Endothelial cell of umbilical vein (primary cell): ENCODE data around the gene CYP3A4. TPM values are rescaled to one million over a fixed set of nuclear protein-coding genes. Genes with fewer than 3 reads are reported as not detected.

Experiments
- BruUV-seq: library from RNA; stranded (reverse); fragments of 400-500 nt; replicated peaks from 2 replicates; lab custom pipeline; 2021; lab: Mats Ljungman, UMichigan
- CTCF ChIA-PET: fragments of 300-600, 350-600 bp; sonication (Branson Sonifier 250); formaldehyde crosslinking; loops from one replicate; lab custom pipeline; 2021; ENCODE audit warnings: antibody characterized with exemption, inconsistent platforms; lab: Charles Lee
- POLR2A ChIA-PET: fragments of 300-600, 350-600 bp; sonication (Branson Sonifier 250); formaldehyde crosslinking; loops from one replicate; lab custom pipeline; 2021; ENCODE audit warnings: antibody characterized with exemption, inconsistent platforms; lab: Charles Lee
- DNase-seq: peaks from one replicate; pipeline ENCODE4 v3.0.0-alpha.2; 2011; ENCODE audit warnings: low read depth, low spot score
- FAIRE-seq: peaks from 2 replicates; lab custom pipeline; 2011; peaks lifted over from hg19 to GRCh38; lab: Jason Lieb, UNC
- H2AFZ ChIP-seq: 2 replicates; pipeline ENCODE4 v1.6.0; 2012; ENCODE audit warnings: low read depth, low read length, control low read depth, inconsistent platforms
- H3K27ac ChIP-seq: 2 replicates; pipeline ENCODE4 v1.5.1; 2011; ENCODE audit warnings: low read depth, mild to moderate bottlenecking, control low read depth, low read length, moderate library complexity; ENCODE audit not compliant: insufficient read depth
- H3K27me3 ChIP-seq, 2 experiments: 2 replicates each; pipeline versions ENCODE4 v1.6.0 to v1.6.1; 2011; ENCODE audit warnings: low read length in 2 of 2, mixed read lengths in 1 of 2; ENCODE audit not compliant: control insufficient read depth in 2 of 2, insufficient read depth in 2 of 2
- H3K36me3 ChIP-seq, 2 experiments: 2 replicates in 1 of 2; 3 replicates in 1 of 2; pipeline ENCODE4 v1.5.1; 2011; ENCODE audit warnings: low read length in 2 of 2, mild to moderate bottlenecking in 1 of 2, moderate library complexity in 1 of 2; ENCODE audit not compliant: control insufficient read depth in 2 of 2, insufficient read depth in 2 of 2; ENCODE audit errors: extremely low read depth in 1 of 2
- H3K4me1 ChIP-seq: 3 replicates; pipeline ENCODE4 v1.5.1; 2011; ENCODE audit warnings: mild to moderate bottlenecking, low read length; ENCODE audit not compliant: control insufficient read depth, insufficient read depth; ENCODE audit errors: extremely low read depth
- H3K4me2 ChIP-seq: 2 replicates; pipeline ENCODE4 v1.6.1; 2011; ENCODE audit warnings: low read length, control low read depth, mixed read lengths; ENCODE audit not compliant: insufficient read depth
- H3K4me3 ChIP-seq, 3 experiments: fragments of 200-600 bp in 1 of 3; sonication (generic), shearing (Covaris generic) in 1 of 3; replicated peaks in 1 of 3; 2 replicates each; pipeline ENCODE4 v1.5.1; 2011 to 2016; ENCODE audit warnings: control low read depth in 3 of 3, low read length in 3 of 3, mild to moderate bottlenecking in 2 of 3, inconsistent platforms in 1 of 3, low read depth in 1 of 3, moderate library complexity in 1 of 3; ENCODE audit not compliant: insufficient read depth in 1 of 3
- H3K79me2 ChIP-seq: 2 replicates; pipeline ENCODE4 v1.6.0; 2012; ENCODE audit warnings: low read length, inconsistent platforms; ENCODE audit not compliant: control insufficient read depth, insufficient read depth
- H3K9ac ChIP-seq: replicated peaks from 2 replicates; pipeline ENCODE3; 2011; ENCODE audit warnings: low read length, control low read depth; ENCODE audit not compliant: insufficient read depth; ENCODE audit errors: extremely low read depth
- H3K9me1 ChIP-seq: replicated peaks from 3 replicates; pipeline ENCODE4 v1.6.0; 2011; ENCODE audit warnings: mild to moderate bottlenecking, low read length; ENCODE audit not compliant: control insufficient read depth, insufficient read depth; ENCODE audit errors: extremely low read depth
- H3K9me3 ChIP-seq: replicated peaks from 2 replicates; pipeline ENCODE4 v1.5.1; 2012; ENCODE audit warnings: low read length, inconsistent platforms; ENCODE audit not compliant: control insufficient read depth, insufficient read depth
- H4K20me1 ChIP-seq: replicated peaks from 2 replicates; pipeline ENCODE3; 2011; ENCODE audit warnings: mild to moderate bottlenecking, low read length; ENCODE audit not compliant: control insufficient read depth, insufficient read depth; ENCODE audit errors: extremely low read depth
- CTCF ChIP-seq, 2 donors: IDR thresholded peaks; 1 replicate in 1 of 2; 2 replicates in 1 of 2; pipeline ENCODE4 v1.5.1; 2011; ENCODE audit warnings: low read length in 2 of 2, mild to moderate bottlenecking in 2 of 2, moderate library complexity in 2 of 2, control low read depth in 1 of 2, inconsistent platforms in 1 of 2, low read depth in 1 of 2; ENCODE audit not compliant: insufficient read depth in 1 of 2; ENCODE audit errors: extremely low read depth in 1 of 2
- EZH2 ChIP-seq: IDR thresholded peaks from 2 replicates; pipeline ENCODE4 v1.6.1; 2012; ENCODE audit warnings: borderline replicate concordance, low read depth, mild to moderate bottlenecking, moderate library complexity, low read length, inconsistent platforms; ENCODE audit not compliant: severe bottlenecking
- FOS ChIP-seq: IDR thresholded peaks from 2 replicates; pipeline ENCODE4 v1.6.1; 2011; ENCODE audit warnings: mild to moderate bottlenecking, low read length, moderate library complexity, borderline replicate concordance; ENCODE audit not compliant: insufficient read depth
- GATA2 ChIP-seq: IDR thresholded peaks from 2 replicates; pipeline ENCODE4 v1.7.0; 2011; ENCODE audit warnings: low read depth, mild to moderate bottlenecking, moderate library complexity, mixed read lengths, low read length; ENCODE audit not compliant: insufficient read length, insufficient read depth
- JUN ChIP-seq: IDR thresholded peaks from 2 replicates; pipeline ENCODE4 v1.6.1; 2011; ENCODE audit warnings: borderline replicate concordance, low read depth; ENCODE audit not compliant: insufficient read length, insufficient read depth
- MAX ChIP-seq: IDR thresholded peaks from 2 replicates; pipeline ENCODE4 v1.6.1; 2011; ENCODE audit not compliant: insufficient read depth, insufficient read length
- MYC ChIP-seq: IDR thresholded peaks from one replicate; pipeline ENCODE4 v1.6.1; 2011; ENCODE audit warnings: mild to moderate bottlenecking, low read depth, low read length
- POLR2A ChIP-seq: IDR thresholded peaks from 2 replicates; pipeline ENCODE4 v1.6.1; 2012; ENCODE audit warnings: low read depth, mild to moderate bottlenecking, control low read depth, low read length
- POLR2AphosphoS5 ChIP-seq: IDR thresholded peaks from 2 replicates; pipeline ENCODE4 v1.6.1; 2012; ENCODE audit warnings: low read depth, mild to moderate bottlenecking, control low read depth, low read length, moderate library complexity; ENCODE audit not compliant: insufficient read depth
- dilution Hi-C: fragments of 300-500 bp; cut with MboI; formaldehyde crosslinking; loops from one replicate; pipeline ENCODE4 v1.15.0; 2019; ENCODE audit warnings: low sequenced_read_pairs; ENCODE audit not compliant: extremely low pct_ligation_motif_present
- intact Hi-C: fragments of 100-400 bp; cut with micrococcal nuclease; formaldehyde crosslinking; loops from one replicate; pipeline ENCODE4 v1.10.0; 2022
- polyA plus RNA-seq, 4 experiments: library from polyadenylated mRNA; depleted of rRNA in 3 of 4; stranded (reverse) in 3 of 4; unstranded in 1 of 4; fragments of >200 nt; gene quantifications; 2 replicates each; pipeline versions ENCODE4 v1.2.1 to v1.2.3, GENCODE V29; 2011 to 2012; ENCODE audit warnings: missing spikeins in 1 of 4
- total RNA-seq: library from RNA; stranded (reverse); gene quantifications from 2 replicates; pipeline ENCODE4 v1.2.3, GENCODE V29; 2021

CYP3A4 gene
- total and polyA plus RNA-seq, 2 donors (not counting 3 experiments of a cell fraction or from before 2014, with no cell fraction given), result not detected

- Histone ChIP-seq H3K36me3 (no peaks in the 10 kb centered on the region), H3K27ac (no peak overlapping the region), H3K4me2 (no peak overlapping the region), H2AFZ (no peak overlapping the region), H3K79me2 (no peaks in the 10 kb centered on the region), H3K27me3 (peaks cover 6% of the 10 kb centered on the region in 2 experiments), H3K4me3 (no peak overlapping the region), H4K20me1 (no peaks in the 10 kb centered on the region), H3K4me1 (no peaks in the 10 kb centered on the region), H3K9me3 (no peaks in the 10 kb centered on the region), H3K9me1 (no peaks in the 10 kb centered on the region), H3K9ac (no peak overlapping the region)
- intact Hi-C loops (no loop called here), dilution Hi-C loops (no loop called here)
- TF ChIP-seq CTCF (IDR thresholded peaks at IDR 0.05; ENCODE audit: extremely low read depth in 1 of 2, insufficient read depth in 1 of 2, low read depth in 1 of 2, low read length in 2 of 2), result no peak
- TF ChIP-seq POLR2AphosphoS5, result no peak
- no peak for TF ChIP-seq MAX
- TF ChIP-seq POLR2A, result no peak
- no peak for TF ChIP-seq FOS
- no peak for TF ChIP-seq GATA2
- TF ChIP-seq JUN, result no peak
- no peak for TF ChIP-seq EZH2
- TF ChIP-seq MYC, result no peak
- BruUV-seq, result no TSS peak
- FAIRE-seq (no peak), DNase-seq (no peak)
- ChIA-PET POLR2A (no interaction called here), CTCF (no interaction called here)
Observed at GRCh38 chr7:99709260-99709659, 74.7 kb downstream of the CYP3A4 start.
